ENCODE measurements around the gene GATAD1.
A peak's percentile ranks its signal among the peaks of the same experiment; 100 is the strongest.

GATAD1 gene

DNA sequence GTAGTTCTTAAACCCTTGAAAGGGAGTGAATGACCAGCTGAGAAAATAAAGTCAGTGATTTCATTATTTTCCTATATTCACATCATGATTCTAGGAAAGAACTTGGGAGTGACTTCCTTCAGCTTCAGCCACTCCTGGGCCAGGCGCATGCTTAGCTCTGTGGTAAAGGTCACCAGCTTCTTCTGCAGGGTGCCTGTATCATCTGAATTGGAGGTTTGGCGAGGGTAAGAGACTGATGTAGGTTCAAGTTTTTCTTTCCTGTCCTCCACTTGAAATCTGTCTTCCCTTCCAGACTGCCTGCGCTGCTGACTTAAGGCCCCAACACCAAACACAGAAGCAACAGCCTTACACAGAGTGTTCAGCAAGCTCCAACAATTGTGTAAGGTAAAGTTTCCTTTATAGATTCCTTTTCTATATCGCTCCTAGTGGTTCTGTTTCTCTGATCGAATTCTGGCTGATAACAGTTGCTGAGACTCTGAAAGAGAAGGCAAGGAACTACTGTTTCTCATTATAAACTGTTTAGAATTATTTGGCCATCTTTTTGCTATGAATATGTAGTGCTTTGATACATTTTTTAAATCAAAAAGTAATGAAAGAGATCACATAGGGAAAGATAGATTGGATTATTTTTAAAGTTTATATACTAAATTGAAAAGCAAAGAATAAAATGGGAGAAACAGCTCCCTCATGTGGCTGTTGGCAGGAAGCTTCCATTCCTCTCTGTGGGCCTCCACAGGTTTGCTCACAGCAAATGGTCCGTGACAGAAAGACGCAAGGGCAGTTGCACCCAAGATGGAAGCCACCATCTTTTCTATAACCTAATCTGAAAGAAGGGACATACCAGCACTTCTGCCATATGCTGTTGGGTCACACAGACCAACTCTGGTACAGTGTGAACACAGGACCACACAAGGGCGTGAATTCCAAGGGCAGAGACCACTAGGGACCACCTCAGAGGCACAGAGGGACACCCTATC, 14.0 kb downstream of the GATAD1 start:
- no peaks in the 10 kb centered on the region for H3K27me3 ChIP-seq (ENCODE audit: low read length)
- H3K4me3 ChIP-seq (ENCODE audit: insufficient read depth, low read length, poor library complexity, severe bottlenecking): no peak overlapping the region
- peaks cover 4% of the 10 kb centered on the region; the same call in 1 of the 2 replicates for H3K36me3 ChIP-seq (ENCODE audit: low read length)
- peak overlapping the region; percentile 46 for H2AFZ ChIP-seq (ENCODE audit: low read depth, low read length, severe bottlenecking)
- H3F3A ChIP-seq (ENCODE audit: insufficient read depth): peaks cover 7% of the 10 kb centered on the region; the same call in 1 of the 2 replicates
- TF ChIP-seq EZH2phosphoT487 (conservative IDR thresholded peaks at IDR 0.05; ENCODE audit: low read length): no peak
- TF ChIP-seq, protein P1, sequence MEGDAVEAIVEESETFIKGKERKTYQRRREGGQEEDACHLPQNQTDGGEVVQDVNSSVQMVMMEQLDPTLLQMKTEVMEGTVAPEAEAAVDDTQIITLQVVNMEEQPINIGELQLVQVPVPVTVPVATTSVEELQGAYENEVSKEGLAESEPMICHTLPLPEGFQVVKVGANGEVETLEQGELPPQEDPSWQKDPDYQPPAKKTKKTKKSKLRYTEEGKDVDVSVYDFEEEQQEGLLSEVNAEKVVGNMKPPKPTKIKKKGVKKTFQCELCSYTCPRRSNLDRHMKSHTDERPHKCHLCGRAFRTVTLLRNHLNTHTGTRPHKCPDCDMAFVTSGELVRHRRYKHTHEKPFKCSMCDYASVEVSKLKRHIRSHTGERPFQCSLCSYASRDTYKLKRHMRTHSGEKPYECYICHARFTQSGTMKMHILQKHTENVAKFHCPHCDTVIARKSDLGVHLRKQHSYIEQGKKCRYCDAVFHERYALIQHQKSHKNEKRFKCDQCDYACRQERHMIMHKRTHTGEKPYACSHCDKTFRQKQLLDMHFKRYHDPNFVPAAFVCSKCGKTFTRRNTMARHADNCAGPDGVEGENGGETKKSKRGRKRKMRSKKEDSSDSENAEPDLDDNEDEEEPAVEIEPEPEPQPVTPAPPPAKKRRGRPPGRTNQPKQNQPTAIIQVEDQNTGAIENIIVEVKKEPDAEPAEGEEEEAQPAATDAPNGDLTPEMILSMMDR (IDR thresholded peaks at IDR 0.05; ENCODE audit: insufficient read depth, low read length, poor library complexity, severe bottlenecking): peak; percentile 99
- H3K79me2 ChIP-seq (ENCODE audit: insufficient read depth, low read length): no peaks in the 10 kb centered on the region
- no peak overlapping the region for H3K9ac ChIP-seq (ENCODE audit: low read length)
- no peaks in the 10 kb centered on the region for H3K9me2 ChIP-seq (replicated peaks; ENCODE audit: insufficient read depth, low read length)
- H3K9me3 ChIP-seq (ENCODE audit: insufficient read depth, low read length): no peaks in the 10 kb centered on the region
- no peak overlapping the region for H3K27ac ChIP-seq (ENCODE audit: low read depth, low read length)
- H3K4me2 ChIP-seq (ENCODE audit: low read depth, low read length, poor library complexity, severe bottlenecking): no peak overlapping the region
- H4K20me1 ChIP-seq (ENCODE audit: low read depth, low read length): no peaks in the 10 kb centered on the region

DNA sequence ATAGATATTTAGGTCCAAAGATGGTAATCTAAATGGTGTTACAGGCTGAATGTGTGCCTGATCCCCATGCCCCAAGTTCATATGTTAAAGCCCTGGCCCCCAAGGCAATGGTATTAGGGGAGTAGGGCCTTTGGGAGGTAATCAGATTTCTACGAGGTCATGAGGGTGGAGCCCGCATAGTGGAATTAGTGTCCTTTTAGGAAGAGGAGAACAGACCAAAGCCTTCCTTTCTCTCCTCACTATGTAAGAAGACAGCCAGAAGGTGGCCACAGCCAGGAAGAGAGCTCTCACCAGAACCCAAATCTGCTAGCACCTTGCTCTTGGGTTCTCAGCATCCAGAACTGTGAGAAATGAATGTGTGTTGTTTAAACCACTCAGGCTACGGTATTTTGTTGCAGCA, 15.3 kb downstream of the GATAD1 start:
- H3K9me3 ChIP-seq (ENCODE audit: insufficient read depth, low read length): no peaks in the 10 kb centered on the region
- TF ChIP-seq, protein P1 (IDR thresholded peaks at IDR 0.05; ENCODE audit: insufficient read depth, low read length, poor library complexity, severe bottlenecking): no peak
- no peak for TF ChIP-seq EZH2phosphoT487 (conservative IDR thresholded peaks at IDR 0.05; ENCODE audit: low read length)
- no peaks in the 10 kb centered on the region for H4K20me1 ChIP-seq (ENCODE audit: low read depth, low read length)
- no peaks in the 10 kb centered on the region for H3K36me3 ChIP-seq (ENCODE audit: low read length)
- H3F3A ChIP-seq (ENCODE audit: insufficient read depth): peaks cover 7% of the 10 kb centered on the region; the same call in 1 of the 2 replicates
- H3K79me2 ChIP-seq (ENCODE audit: insufficient read depth, low read length): no peaks in the 10 kb centered on the region
- H3K4me3 ChIP-seq (ENCODE audit: insufficient read depth, low read length, poor library complexity, severe bottlenecking): no peak overlapping the region
- no peaks in the 10 kb centered on the region for H3K27me3 ChIP-seq (ENCODE audit: low read length)
- no peak overlapping the region for H3K4me2 ChIP-seq (ENCODE audit: low read depth, low read length, poor library complexity, severe bottlenecking)
- H2AFZ ChIP-seq (ENCODE audit: low read depth, low read length, severe bottlenecking): no peak overlapping the region
- no peak overlapping the region for H3K9ac ChIP-seq (ENCODE audit: low read length)
- H3K27ac ChIP-seq (ENCODE audit: low read depth, low read length): no peak overlapping the region
- H3K9me2 ChIP-seq (replicated peaks; ENCODE audit: insufficient read depth, low read length): no peaks in the 10 kb centered on the region

DNA sequence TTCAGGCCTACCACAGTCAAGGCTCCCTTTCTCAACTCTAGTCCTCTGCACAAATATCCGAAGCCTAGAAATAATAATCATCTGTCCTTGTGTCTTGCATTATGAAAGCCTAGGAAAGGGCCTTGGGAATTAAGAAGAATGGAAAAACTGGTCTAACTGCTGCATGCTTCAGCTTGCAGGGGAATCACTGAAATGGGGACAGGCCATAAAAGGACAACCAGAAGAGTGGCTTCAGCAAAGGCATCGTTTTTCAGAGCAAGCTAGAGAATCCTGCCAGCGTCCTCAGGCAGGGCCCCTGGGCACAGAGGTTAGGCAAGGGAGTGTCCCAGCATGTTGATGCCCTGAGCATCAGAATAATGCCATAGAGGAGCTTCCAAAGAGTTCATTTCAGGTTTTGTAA, 17.2 kb downstream of the GATAD1 start:
- no peak overlapping the region for H3K4me2 ChIP-seq (ENCODE audit: low read depth, low read length, poor library complexity, severe bottlenecking)
- no peaks in the 10 kb centered on the region for H3K79me2 ChIP-seq (ENCODE audit: insufficient read depth, low read length)
- no peak overlapping the region for H3K9ac ChIP-seq (ENCODE audit: low read length)
- no peak overlapping the region for H3K27ac ChIP-seq (ENCODE audit: low read depth, low read length)
- TF ChIP-seq, protein P1 (IDR thresholded peaks at IDR 0.05; ENCODE audit: insufficient read depth, low read length, poor library complexity, severe bottlenecking): no peak
- no peak for TF ChIP-seq EZH2phosphoT487 (conservative IDR thresholded peaks at IDR 0.05; ENCODE audit: low read length)
- no peaks in the 10 kb centered on the region for H4K20me1 ChIP-seq (ENCODE audit: low read depth, low read length)
- no peaks in the 10 kb centered on the region for H3K9me3 ChIP-seq (ENCODE audit: insufficient read depth, low read length)
- no peaks in the 10 kb centered on the region for H3K36me3 ChIP-seq (ENCODE audit: low read length)
- H3K4me3 ChIP-seq (ENCODE audit: insufficient read depth, low read length, poor library complexity, severe bottlenecking): no peak overlapping the region
- no peaks in the 10 kb centered on the region for H3K9me2 ChIP-seq (replicated peaks; ENCODE audit: insufficient read depth, low read length)
- peaks cover 7% of the 10 kb centered on the region; the same call in 1 of the 2 replicates for H3F3A ChIP-seq (ENCODE audit: insufficient read depth)
- H2AFZ ChIP-seq (ENCODE audit: low read depth, low read length, severe bottlenecking): no peak overlapping the region
- no peaks in the 10 kb centered on the region for H3K27me3 ChIP-seq (ENCODE audit: low read length)
